ENCODE data around the gene EEF1E1.
"Not testable (repeated sequence)": the region's sequence is repeated elsewhere in the genome, so short reads cannot be mapped to it uniquely, and the experiment has no call there.

The EEF1E1 gene

DNA sequence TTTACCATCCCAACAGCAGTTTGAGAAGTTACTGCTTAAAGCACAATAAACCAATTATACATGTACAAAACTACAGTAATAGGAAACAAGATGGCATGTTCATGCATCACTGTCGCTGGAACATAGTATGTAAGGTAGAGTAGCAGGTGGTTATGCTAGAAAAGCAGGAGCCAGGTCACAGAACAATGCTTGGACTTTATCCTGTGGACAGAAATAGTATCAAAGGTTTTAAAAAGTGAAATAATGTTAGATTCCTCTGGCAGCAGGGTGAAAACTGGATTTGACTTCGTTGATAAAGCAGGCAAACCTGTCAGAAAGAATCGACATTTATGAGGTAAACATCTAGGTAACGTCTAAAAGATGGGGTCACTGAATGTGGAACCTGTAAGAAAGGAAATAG, 40.6 kb downstream of the EEF1E1 start:
- DNase-seq = no peak

DNA sequence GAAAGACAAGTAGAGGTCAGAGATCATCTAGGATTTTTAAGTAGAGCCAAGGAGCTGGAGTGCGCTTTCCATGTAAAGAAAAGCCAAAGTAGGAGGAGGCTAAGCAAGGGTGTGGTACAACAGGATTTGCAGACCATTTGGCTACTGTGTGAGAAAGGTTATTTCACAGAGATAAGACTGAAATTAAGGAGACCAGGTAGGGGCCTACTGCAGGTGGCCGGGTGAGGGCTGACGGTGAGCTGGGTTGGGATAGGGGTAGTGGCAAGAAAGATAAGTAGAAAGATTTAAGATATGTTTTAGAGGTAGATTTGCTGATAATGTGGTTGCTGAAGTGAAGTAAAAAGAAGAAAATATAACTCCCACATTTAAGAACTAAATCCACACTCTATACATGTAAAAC, 42.0 kb downstream of the EEF1E1 start:
- no peak for DNase-seq

DNA sequence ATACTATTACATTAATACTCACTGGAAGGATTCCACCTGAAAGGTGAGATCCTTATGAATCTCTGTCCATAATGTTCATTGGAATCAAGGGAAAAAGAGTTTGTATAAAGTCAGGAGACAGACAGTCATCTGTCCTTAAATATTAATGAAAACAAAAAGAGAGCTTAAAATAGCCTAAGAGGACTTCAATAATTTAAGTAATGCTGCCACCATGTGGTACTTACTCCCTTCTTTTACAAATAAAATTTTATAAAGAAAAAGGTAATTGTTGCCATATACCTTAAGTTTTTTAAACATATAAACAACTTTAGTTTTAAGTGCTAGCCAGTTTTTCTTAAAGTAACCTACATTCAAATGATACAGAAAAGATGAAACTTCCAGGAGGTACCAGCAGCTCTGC, 43.2 kb downstream of the EEF1E1 start:
- no peak for DNase-seq

DNA sequence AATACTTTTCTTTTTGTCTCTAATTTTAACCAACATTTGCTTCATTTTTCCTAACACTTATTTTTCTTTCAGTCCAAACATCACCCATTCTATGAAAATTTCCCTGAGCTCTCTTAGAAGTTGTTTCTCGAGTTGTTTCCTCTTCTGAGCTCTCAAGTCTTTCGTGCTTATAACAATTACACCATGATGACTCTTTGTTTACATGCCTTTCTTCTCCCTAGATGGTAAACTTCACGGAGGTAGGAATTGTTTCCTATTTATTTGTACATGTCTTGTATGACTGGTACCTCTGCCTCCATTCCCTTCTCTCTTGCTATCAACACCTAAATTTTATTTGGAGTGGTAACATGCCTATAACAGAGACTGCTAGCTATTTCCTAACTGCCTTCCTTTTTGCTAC, 44.6 kb downstream of the EEF1E1 start:
- no peak for DNase-seq

DNA sequence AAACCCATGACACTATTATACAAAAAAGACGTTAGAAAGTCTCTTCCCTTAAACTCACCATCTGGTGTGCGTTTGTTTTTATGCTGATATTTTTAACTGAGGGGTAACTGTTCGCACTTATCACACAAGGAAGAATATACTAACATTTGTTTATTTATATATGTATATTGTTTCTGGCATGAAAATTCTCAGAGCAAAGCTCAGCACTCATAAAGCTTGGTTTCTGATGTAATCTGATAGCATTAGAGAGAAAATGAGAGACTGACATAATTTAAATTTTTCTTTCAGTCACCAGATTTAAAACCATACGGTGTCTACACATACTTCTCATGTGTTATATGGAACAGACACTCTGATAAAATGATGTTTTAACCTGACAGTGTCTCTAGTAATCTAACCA, 45.1 kb downstream of the EEF1E1 start:
- DNase-seq = no peak

DNA sequence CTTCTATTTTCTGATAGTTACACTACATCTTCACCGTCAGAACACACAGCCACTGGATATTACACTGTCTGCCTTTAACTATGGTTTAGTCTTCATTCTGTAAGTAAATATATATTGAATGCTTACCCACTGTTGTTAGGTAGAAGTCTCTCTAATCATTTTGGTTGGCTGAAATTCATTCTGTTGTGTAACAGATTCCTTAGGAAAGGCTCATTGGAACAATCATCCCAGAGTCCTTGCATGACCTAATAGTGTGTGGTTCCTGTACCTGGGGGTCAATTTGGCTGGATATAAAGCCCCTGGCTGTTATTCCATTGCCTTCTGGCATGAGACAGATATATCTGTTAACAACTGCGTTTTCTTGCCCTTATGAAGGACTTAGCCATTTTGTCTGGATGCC, 48.1 kb downstream of the EEF1E1 start:
- no peak for DNase-seq

DNA sequence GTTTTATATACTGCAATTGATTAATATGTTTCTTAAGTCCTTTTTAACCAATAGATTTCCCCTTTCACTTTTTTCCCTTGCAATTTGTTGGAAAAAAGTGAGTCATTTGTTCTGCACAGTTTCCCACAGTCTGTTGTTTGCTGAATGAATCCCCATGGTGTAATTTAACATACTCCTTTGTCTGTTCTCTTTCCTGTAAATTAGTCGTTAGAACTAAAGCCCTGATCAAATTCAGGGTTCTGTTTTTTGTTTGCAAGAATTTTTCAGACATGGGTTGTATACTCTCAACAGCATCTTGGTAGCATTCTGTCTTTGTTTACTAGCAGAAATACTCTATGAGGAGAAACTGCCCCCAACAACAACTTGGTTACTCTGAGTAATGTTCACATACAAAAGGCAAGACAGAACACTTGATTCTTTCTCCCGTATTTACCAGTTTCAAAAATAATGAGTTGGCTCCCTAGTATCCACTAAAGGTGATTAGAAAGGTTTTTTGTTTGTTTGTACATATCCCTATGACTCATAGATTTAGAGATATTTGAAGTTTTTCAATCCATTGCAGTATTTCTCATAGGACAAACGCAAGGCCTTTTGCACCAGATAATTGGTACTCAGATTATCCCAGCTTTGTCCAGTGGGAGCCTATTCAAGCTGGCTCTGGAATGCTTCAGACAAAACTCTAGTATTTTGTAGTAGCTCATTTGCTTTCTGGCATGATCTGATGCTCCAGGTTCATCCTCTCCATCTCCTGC, 54.6 kb downstream of the EEF1E1 start:
- DNase-seq = no peak

DNA sequence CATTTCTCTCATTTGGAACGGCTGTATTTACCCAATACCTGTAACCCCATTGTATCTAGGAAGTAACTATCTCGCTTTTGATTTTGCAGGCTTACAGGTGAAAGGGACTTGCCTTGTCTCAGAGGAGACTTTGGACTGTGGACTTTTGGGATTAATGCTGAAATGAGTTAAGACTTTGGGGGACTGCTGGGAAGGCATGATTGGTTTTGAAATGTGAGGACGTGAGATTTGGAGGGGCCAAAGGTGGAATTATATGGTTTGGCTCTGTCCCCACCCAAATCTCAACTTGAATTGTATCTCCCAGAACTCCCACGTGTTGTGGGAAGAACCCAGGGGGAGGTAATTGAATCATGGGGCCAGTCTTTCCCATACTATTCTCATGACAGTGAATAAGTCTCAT, 56.6 kb downstream of the EEF1E1 start:
- not testable (repeated sequence) for DNase-seq

DNA sequence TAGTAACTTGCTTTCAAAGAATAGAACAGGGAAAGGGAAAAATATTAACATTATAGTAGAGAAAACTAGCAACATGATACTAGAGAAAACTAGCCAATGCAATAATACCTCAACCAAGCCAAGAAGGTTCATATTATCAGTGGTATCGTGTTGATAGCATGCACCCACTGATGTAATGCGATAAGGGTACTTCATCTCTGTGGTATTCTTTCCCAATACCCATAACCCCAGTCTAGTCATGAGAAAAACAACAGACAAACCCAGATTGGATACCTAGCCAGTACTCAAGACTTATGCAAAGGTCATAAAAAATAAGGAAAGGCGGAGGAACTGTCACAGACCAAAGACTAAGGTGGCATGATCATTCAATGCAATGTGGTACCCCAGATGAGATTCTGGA, 59.1 kb downstream of the EEF1E1 start:
- no peak for DNase-seq

DNA sequence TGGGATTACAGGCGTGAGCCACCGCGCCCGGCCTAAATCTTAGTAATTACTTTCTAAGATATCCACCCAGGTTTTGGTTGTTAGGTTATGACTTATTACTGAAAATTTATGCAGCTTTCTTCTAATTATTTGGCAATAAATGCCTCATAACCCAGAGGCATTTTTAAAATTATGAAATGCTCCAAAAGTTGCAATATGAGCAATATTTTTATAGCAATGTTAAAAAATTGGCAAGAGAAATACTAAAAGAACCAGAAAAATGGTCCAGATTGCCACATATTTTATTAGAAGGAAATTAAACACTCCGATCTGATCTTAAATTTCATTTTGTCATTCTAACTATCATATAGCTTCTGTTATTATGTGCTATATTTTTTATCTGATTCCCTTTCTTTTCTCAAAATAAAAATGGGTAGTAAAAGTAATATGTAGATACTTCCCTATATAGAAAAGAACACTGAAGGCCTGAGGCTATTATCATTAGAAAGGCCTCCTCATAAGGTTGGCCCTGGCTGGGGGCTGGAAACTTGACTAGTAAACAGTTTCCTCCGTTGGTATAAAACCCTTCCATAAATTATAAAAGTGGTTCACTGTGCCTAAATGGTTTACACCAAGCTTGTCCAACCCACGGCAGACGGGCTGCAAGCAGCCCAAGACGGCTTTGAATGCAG, 60.3 kb downstream of the EEF1E1 start:
- DNase-seq = no peak

DNA sequence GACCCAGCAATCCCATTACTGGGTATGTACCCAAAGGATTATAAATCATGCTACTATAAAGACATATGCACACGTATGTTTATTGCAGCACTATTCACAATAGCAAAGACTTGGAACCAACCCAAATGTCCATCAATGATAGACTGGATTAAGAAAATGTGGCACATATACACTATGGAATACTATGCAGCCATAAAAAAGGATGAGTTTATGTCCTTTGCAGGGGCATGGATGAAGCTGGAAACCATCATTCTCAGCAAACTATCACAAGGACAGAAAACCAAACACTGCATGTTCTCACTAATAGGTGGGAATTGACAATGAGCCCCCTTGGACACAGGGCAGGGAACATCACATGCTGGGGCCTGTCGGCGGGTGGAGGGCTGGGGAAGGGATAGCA, 68.2 kb downstream of the EEF1E1 start:
- not testable (repeated sequence) for DNase-seq

DNA sequence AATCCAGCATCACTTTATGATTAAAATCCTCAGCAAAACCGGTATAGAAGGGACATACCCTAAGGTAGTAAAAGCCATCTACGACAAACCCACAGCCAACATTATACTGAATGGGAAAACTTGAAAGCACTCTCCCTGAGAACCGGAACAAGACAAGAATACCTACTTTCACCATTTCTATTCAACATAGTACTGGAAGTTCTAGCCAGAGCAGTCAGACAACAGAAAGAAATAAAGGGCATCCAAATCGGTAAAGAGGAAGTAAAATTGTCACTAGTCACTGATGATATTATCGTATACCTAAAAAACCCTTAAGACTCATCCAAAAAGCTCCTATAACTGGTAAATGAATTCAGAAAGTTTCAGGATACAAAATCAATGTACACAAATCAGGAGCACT, 71.4 kb downstream of the EEF1E1 start:
- DNase-seq = no peak
